ENCODE measurements around the gene LEPROT. TPM values are rescaled to one million over a fixed set of nuclear protein-coding genes. Genes with fewer than 3 reads are reported as not detected.

Gene LEPROT
- total RNA-seq, 1 donor from 2014 or later, result 158 TPM

DNA sequence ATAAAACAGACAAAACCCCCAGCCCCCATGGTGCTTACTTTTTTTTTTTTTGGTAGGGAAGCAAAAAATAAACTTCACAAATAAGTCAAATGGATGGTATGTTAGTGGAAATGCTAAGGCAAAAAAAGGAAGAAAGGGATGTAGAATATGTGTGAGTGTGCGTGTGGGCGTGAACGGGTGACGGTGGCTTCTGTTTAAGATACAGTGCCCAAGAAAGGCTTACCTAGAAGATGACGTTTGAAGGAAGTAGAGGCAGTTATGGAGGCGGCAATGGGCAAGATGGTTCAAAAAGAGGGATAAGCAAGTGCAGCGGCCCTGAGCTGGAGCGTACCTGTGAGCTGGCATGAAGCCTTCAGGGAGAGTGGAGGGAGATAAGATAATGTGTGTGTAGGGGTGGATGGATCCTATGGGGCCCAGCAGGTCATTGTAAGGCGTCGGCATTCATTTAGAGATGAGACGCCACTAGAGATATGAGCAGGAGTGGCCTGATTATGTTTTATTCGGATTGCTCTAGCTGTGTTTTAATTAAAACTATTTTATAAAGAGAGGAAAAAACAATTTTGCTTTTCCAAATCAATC is 19.9 kb downstream of the LEPROT start:
- Mint-ChIP-seq H3K27me3 (ENCODE audit: unreplicated experiment) (no peaks in the 10 kb centered on the region), H3K4me3 (ENCODE audit: unreplicated experiment) (no peak overlapping the region), H3K36me3 (ENCODE audit: unreplicated experiment) (peaks cover 4% of the 10 kb centered on the region), H3K4me1 (ENCODE audit: unreplicated experiment) (peaks cover 13% of the 10 kb centered on the region), H3K9me3 (ENCODE audit: unreplicated experiment) (peaks cover 13% of the 10 kb centered on the region), H3K27ac (ENCODE audit: unreplicated experiment) (no peak overlapping the region)
- no peak for DNase-seq (ENCODE audit: extremely low spot score, unreplicated experiment)
- no peak for TF ChIP-seq CTCF (IDR thresholded peaks at IDR 0.05)

- Mint-ChIP-seq H3K4me3 (ENCODE audit: unreplicated experiment) (no peak overlapping the region), H3K27ac (ENCODE audit: unreplicated experiment) (no peak overlapping the region), H3K9me3 (ENCODE audit: unreplicated experiment) (peaks cover 13% of the 10 kb centered on the region), H3K36me3 (ENCODE audit: unreplicated experiment) (peaks cover 4% of the 10 kb centered on the region), H3K4me1 (ENCODE audit: unreplicated experiment) (peaks cover 8% of the 10 kb centered on the region), H3K27me3 (ENCODE audit: unreplicated experiment) (no peaks in the 10 kb centered on the region)
- TF ChIP-seq CTCF (IDR thresholded peaks at IDR 0.05), result no peak
- DNase-seq (ENCODE audit: extremely low spot score, unreplicated experiment), result no peak
These were observed 20.4 kb downstream of the LEPROT start for GRCh38 chr1:65440915-65441314.

- TF ChIP-seq CTCF (IDR thresholded peaks at IDR 0.05), result no peak
- no peak for DNase-seq (ENCODE audit: extremely low spot score, unreplicated experiment)
- Mint-ChIP-seq H3K4me3 (ENCODE audit: unreplicated experiment) (no peak overlapping the region), H3K27me3 (ENCODE audit: unreplicated experiment) (no peaks in the 10 kb centered on the region), H3K9me3 (ENCODE audit: unreplicated experiment) (peaks cover 13% of the 10 kb centered on the region), H3K4me1 (ENCODE audit: unreplicated experiment) (peaks cover 2% of the 10 kb centered on the region), H3K27ac (ENCODE audit: unreplicated experiment) (no peak overlapping the region), H3K36me3 (ENCODE audit: unreplicated experiment) (peaks cover 4% of the 10 kb centered on the region)
These were observed 21.0 kb downstream of the LEPROT start for GRCh38 chr1:65441464-65441863.

DNA sequence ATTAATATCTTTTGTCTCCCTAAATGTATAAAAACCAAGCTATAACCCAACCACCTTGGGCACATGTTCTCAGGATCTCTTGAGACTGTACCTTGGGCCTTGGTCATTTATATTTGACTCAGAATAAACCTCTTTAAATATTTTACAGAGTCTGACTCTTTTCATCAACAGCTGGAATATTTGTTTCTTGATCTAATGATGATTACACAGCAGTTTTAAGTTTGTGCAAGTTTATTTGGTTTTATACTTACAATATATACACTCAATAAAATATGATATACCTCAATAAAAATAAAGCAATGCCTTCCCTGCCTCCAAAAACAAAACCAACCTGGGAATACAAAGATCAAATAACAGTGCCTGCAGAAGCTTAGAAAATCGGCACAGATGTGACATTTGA is 22.0 kb downstream of the LEPROT start:
- Mint-ChIP-seq H3K9me3 (ENCODE audit: unreplicated experiment) (peaks cover 13% of the 10 kb centered on the region), H3K4me3 (ENCODE audit: unreplicated experiment) (no peak overlapping the region), H3K4me1 (ENCODE audit: unreplicated experiment) (no peaks in the 10 kb centered on the region), H3K36me3 (ENCODE audit: unreplicated experiment) (peaks cover under 1% of the 10 kb centered on the region), H3K27ac (ENCODE audit: unreplicated experiment) (no peak overlapping the region), H3K27me3 (ENCODE audit: unreplicated experiment) (no peaks in the 10 kb centered on the region)
- DNase-seq (ENCODE audit: extremely low spot score, unreplicated experiment), result no peak
- no peak for TF ChIP-seq CTCF (IDR thresholded peaks at IDR 0.05)

- no peak for DNase-seq (ENCODE audit: extremely low spot score, unreplicated experiment)
- Mint-ChIP-seq H3K4me1 (ENCODE audit: unreplicated experiment) (no peaks in the 10 kb centered on the region), H3K36me3 (ENCODE audit: unreplicated experiment) (no peaks in the 10 kb centered on the region), H3K9me3 (ENCODE audit: unreplicated experiment) (peaks cover 13% of the 10 kb centered on the region), H3K27me3 (ENCODE audit: unreplicated experiment) (no peaks in the 10 kb centered on the region), H3K4me3 (ENCODE audit: unreplicated experiment) (no peak overlapping the region), H3K27ac (ENCODE audit: unreplicated experiment) (no peak overlapping the region)
- TF ChIP-seq CTCF (IDR thresholded peaks at IDR 0.05), result no peak
These were observed 23.2 kb downstream of the LEPROT start for GRCh38 chr1:65443647-65444046.

Data from osteocyte (in vitro differentiated cells).